HEK293 (cell line): ENCODE data around the gene NGB.

Experiments
- CTCF ChIA-PET: fragments of 350-600 bp; formaldehyde crosslinking; extraction: SDS; loops from one replicate; lab custom pipeline; 2021; ENCODE audit warnings: antibody characterized with exemption; lab: Yijun Ruan, JAX
- POLR2A ChIA-PET: fragments of 300-600 bp; formaldehyde crosslinking; extraction: SDS; loops from one replicate; lab custom pipeline; 2020; ENCODE audit warnings: antibody characterized with exemption, inconsistent platforms; lab: Yijun Ruan, JAX
- H3K27ac ChIP-seq: fragments of 200-500 bp; sonication (Bioruptor generic); 2 replicates; pipeline ENCODE4 v1.5.1; 2014; ENCODE audit warnings: low read depth, low read length, control low read depth, inconsistent platforms; ENCODE audit errors: extremely low read depth
- H3K36me3 ChIP-seq, 2 experiments: fragments of 200-500 bp in 1 of 2; sonication (Bioruptor generic) in 1 of 2; 1 replicate in 1 of 2; 2 replicates in 1 of 2; pipeline ENCODE4 v1.5.1; 2014 to 2017; ENCODE audit warnings: inconsistent platforms in 2 of 2, low read length in 2 of 2; ENCODE audit not compliant: control insufficient read depth in 2 of 2, insufficient read depth in 1 of 2
- H3K4me1 ChIP-seq: fragments of 200-500 bp; sonication (Bioruptor generic); 2 replicates; pipeline ENCODE4 v1.5.1; 2014; ENCODE audit warnings: mild to moderate bottlenecking, low read length, inconsistent platforms; ENCODE audit not compliant: control insufficient read depth, insufficient read depth
- H3K4me3 ChIP-seq: 2 replicates; pipeline ENCODE4 v1.5.1; 2011; ENCODE audit warnings: low read depth, mild to moderate bottlenecking, control low read depth, low read length, moderate library complexity
- H3K9me3 ChIP-seq: fragments of 200-500 bp; sonication (Bioruptor generic); 2 replicates; pipeline ENCODE4 v1.5.1; 2014; ENCODE audit warnings: low read depth, low read length, inconsistent platforms; ENCODE audit not compliant: control insufficient read depth, insufficient read depth
- BCL11B ChIP-seq: fragments of 450-650 bp; formaldehyde crosslinking; IDR thresholded peaks from 2 replicates; pipeline ENCODE4 v1.5.1; 2016; ENCODE audit warnings: low read depth, missing biosample characterization, missing genetic modification characterization
- EGR2 ChIP-seq: fragments of 450-650 bp; formaldehyde crosslinking; IDR thresholded peaks from 2 replicates; pipeline ENCODE4 v1.5.1; 2016; ENCODE audit warnings: low read depth, missing biosample characterization, missing genetic modification characterization
- KLF7 ChIP-seq: fragments of 450-650 bp; formaldehyde crosslinking; IDR thresholded peaks from 2 replicates; pipeline ENCODE4 v1.5.1; 2016; ENCODE audit warnings: missing biosample characterization, missing genetic modification characterization, borderline replicate concordance
- OSR2 ChIP-seq: fragments of 450-650 bp; formaldehyde crosslinking; IDR thresholded peaks from 2 replicates; pipeline ENCODE4 v1.5.1; 2016; ENCODE audit warnings: missing biosample characterization, missing genetic modification characterization
- SETDB1 ChIP-seq: IDR thresholded peaks from one replicate; pipeline ENCODE4 v1.6.1; 2017; ENCODE audit warnings: mild to moderate bottlenecking, low read length, moderate library complexity, mixed read lengths; ENCODE audit not compliant: insufficient read length
- YY2 ChIP-seq: fragments of 450-650 bp; formaldehyde crosslinking; IDR thresholded peaks from 2 replicates; pipeline ENCODE4 v1.5.1; 2016; ENCODE audit warnings: missing biosample characterization, missing genetic modification characterization
- ZBTB17 ChIP-seq: fragments of 450-650 bp; formaldehyde crosslinking; IDR thresholded peaks from 2 replicates; pipeline ENCODE4 v1.5.1; 2016; ENCODE audit warnings: missing biosample characterization, missing genetic modification characterization
- ZFP41 ChIP-seq: fragments of 450-650 bp; formaldehyde crosslinking; IDR thresholded peaks from 2 replicates; pipeline ENCODE4 v1.5.1; 2016; ENCODE audit warnings: missing biosample characterization, missing genetic modification characterization, borderline replicate concordance
- ZIC2 ChIP-seq: fragments of 450-650 bp; formaldehyde crosslinking; IDR thresholded peaks from 2 replicates; pipeline ENCODE4 v1.5.1; 2016; ENCODE audit warnings: missing biosample characterization, missing genetic modification characterization
- ZNF202 ChIP-seq: fragments of 450-650 bp; formaldehyde crosslinking; IDR thresholded peaks from 2 replicates; pipeline ENCODE4 v1.5.1; 2016; ENCODE audit warnings: missing biosample characterization, missing genetic modification characterization, borderline replicate concordance
- ZNF248 ChIP-seq: fragments of 450-650 bp; formaldehyde crosslinking; IDR thresholded peaks from 2 replicates; pipeline ENCODE4 v1.5.1; 2017; ENCODE audit warnings: missing biosample characterization, missing genetic modification characterization
- ZNF324 ChIP-seq: fragments of 450-650 bp; formaldehyde crosslinking; IDR thresholded peaks from 2 replicates; pipeline ENCODE4 v1.5.1; 2016; ENCODE audit warnings: missing biosample characterization, missing genetic modification characterization
- ZNF391 ChIP-seq: fragments of 450-650 bp; formaldehyde crosslinking; IDR thresholded peaks from 2 replicates; pipeline ENCODE4 v1.5.1; 2016; ENCODE audit warnings: low read depth, missing biosample characterization, missing genetic modification characterization, borderline replicate concordance
- ZNF561 ChIP-seq: fragments of 450-650 bp; IDR thresholded peaks from 2 replicates; pipeline ENCODE4 v1.5.1; 2018; ENCODE audit warnings: missing biosample characterization, missing genetic modification characterization, borderline replicate concordance
- ZNF664 ChIP-seq: fragments of 450-650 bp; formaldehyde crosslinking; IDR thresholded peaks from 2 replicates; pipeline ENCODE4 v1.5.1; 2016; ENCODE audit warnings: missing biosample characterization, missing genetic modification characterization
- ZNF768 ChIP-seq: fragments of 450-650 bp; formaldehyde crosslinking; IDR thresholded peaks from 2 replicates; pipeline ENCODE4 v1.5.1; 2018; ENCODE audit warnings: missing biosample characterization, mild to moderate bottlenecking, missing genetic modification characterization
- ZNF785 ChIP-seq: fragments of 450-650 bp; formaldehyde crosslinking; IDR thresholded peaks from 2 replicates; pipeline ENCODE4 v1.5.1; 2016; ENCODE audit warnings: missing biosample characterization, missing genetic modification characterization
- TF ChIP-seq, protein P1 (sequence below): fragments of 450-650 bp; formaldehyde crosslinking; IDR thresholded peaks from 2 replicates; pipeline ENCODE4 v1.5.1; 2016; ENCODE audit warnings: missing biosample characterization, missing genetic modification characterization
- TF ChIP-seq, protein P2 (sequence below): fragments of 450-650 bp; formaldehyde crosslinking; conservative IDR thresholded peaks from 2 replicates; pipeline ENCODE4 v1.5.1; 2016; ENCODE audit warnings: low read depth, missing biosample characterization, missing genetic modification characterization
- TF ChIP-seq, protein P3 (sequence below): fragments of 450-650 bp; formaldehyde crosslinking; IDR thresholded peaks from 2 replicates; pipeline ENCODE4 v1.5.1; 2017; ENCODE audit warnings: missing biosample characterization, missing genetic modification characterization
- TF ChIP-seq, protein P4 (sequence below): fragments of 450-650 bp; IDR thresholded peaks from 2 replicates; pipeline ENCODE4 v1.5.1; 2018; ENCODE audit warnings: missing biosample characterization, mild to moderate bottlenecking, missing genetic modification characterization

Gene NGB

DNA sequence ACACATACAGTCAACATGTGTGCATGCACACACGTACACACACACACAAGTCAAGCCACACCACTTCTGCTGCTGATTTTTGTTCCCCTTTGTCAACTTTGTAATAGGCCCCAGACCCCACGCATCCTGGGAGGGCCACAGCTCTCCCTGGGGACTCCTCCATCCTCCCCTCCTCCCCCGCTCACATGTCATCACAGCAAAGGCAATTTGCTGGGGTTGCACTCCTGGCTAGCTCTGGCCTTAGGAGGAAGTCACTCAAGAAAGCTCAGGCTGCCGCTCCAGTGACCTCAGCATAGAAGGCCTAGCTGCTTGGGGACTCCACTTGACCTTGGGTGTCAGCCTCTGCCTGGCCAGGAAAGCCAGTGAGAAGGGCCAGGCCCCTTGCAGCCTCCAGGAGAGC, 27.2 kb downstream of the NGB start:
- Histone ChIP-seq H3K27ac (no peak overlapping the region), H3K4me3 (no peak overlapping the region), H3K9me3 (no peaks in the 10 kb centered on the region), H3K36me3 (peaks cover 0 to 14% of the 10 kb centered on the region in 2 experiments; a peak in 1 of 3 replicates), H3K4me1 (no peaks in the 10 kb centered on the region)
- TF ChIP-seq OSR2 (tag by site-specific recombination) (no peak), ZFP41 (no peak), ZNF664 (no peak), ZNF561 (tag by site-specific recombination) (no peak), SETDB1 (no peak)
- TF ChIP-seq, protein P1, sequence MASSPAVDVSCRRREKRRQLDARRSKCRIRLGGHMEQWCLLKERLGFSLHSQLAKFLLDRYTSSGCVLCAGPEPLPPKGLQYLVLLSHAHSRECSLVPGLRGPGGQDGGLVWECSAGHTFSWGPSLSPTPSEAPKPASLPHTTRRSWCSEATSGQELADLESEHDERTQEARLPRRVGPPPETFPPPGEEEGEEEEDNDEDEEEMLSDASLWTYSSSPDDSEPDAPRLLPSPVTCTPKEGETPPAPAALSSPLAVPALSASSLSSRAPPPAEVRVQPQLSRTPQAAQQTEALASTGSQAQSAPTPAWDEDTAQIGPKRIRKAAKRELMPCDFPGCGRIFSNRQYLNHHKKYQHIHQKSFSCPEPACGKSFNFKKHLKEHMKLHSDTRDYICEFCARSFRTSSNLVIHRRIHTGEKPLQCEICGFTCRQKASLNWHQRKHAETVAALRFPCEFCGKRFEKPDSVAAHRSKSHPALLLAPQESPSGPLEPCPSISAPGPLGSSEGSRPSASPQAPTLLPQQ (tag by site-specific recombination): no peak
- ChIA-PET POLR2A (no interaction called here), CTCF (no interaction called here)

DNA sequence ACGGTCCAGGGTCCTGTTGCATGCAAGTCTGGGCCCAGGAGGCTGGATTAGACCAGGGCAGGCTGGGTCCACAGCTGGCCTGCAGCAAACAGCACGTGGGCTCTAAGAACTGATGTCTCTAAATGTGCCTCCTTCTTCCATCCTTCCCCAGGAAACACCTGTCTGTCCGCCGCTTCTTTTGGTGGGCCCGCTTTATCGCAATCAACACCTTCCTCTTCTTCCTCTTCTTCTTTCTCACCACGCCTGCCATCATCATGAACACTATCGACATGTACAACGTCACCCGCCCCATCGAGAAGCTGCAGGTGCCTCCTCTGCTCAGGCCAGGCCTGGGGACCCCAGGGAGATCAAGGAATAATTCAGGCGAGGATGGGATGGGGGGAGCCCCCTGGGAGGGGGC, 28.3 kb downstream of the NGB start:
- no peak overlapping the region for H3K4me3 ChIP-seq
- TF ChIP-seq ZNF391 (tag by site-specific recombination) (no peak), ZNF324 (tag by site-specific recombination) (no peak), YY2 (tag by site-specific recombination) (no peak), ZNF785 (no peak), BCL11B (no peak), ZBTB17 (no peak), ZNF202 (tag by site-specific recombination) (no peak), ZNF768 (tag by site-specific recombination) (no peak), ZIC2 (tag by site-specific recombination) (no peak), ZNF664 (no peak), ZNF248 (tag by site-specific recombination) (no peak), KLF7 (tag by site-specific recombination) (no peak), EGR2 (no peak)
- TF ChIP-seq, protein P2, sequence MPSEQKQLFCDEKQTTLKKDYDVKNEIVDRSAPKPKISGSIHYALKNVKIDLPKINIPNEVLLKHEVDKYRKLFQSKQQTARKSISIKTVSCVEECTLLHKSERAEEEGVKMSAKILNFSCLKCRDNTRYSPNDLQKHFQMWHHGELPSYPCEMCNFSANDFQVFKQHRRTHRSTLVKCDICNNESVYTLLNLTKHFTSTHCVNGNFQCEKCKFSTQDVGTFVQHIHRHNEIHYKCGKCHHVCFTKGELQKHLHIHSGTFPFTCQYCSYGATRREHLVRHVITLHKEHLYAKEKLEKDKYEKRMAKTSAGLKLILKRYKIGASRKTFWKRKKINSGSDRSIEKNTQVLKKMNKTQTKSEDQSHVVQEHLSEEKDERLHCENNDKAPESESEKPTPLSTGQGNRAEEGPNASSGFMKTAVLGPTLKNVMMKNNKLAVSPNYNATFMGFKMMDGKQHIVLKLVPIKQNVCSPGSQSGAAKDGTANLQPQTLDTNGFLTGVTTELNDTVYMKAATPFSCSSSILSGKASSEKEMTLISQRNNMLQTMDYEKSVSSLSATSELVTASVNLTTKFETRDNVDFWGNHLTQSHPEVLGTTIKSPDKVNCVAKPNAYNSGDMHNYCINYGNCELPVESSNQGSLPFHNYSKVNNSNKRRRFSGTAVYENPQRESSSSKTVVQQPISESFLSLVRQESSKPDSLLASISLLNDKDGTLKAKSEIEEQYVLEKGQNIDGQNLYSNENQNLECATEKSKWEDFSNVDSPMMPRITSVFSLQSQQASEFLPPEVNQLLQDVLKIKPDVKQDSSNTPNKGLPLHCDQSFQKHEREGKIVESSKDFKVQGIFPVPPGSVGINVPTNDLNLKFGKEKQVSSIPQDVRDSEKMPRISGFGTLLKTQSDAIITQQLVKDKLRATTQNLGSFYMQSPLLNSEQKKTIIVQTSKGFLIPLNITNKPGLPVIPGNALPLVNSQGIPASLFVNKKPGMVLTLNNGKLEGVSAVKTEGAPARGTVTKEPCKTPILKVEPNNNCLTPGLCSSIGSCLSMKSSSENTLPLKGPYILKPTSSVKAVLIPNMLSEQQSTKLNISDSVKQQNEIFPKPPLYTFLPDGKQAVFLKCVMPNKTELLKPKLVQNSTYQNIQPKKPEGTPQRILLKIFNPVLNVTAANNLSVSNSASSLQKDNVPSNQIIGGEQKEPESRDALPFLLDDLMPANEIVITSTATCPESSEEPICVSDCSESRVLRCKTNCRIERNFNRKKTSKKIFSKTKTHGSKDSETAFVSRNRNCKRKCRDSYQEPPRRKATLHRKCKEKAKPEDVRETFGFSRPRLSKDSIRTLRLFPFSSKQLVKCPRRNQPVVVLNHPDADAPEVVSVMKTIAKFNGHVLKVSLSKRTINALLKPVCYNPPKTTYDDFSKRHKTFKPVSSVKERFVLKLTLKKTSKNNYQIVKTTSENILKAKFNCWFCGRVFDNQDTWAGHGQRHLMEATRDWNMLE: no peak
- TF ChIP-seq, protein P3, sequence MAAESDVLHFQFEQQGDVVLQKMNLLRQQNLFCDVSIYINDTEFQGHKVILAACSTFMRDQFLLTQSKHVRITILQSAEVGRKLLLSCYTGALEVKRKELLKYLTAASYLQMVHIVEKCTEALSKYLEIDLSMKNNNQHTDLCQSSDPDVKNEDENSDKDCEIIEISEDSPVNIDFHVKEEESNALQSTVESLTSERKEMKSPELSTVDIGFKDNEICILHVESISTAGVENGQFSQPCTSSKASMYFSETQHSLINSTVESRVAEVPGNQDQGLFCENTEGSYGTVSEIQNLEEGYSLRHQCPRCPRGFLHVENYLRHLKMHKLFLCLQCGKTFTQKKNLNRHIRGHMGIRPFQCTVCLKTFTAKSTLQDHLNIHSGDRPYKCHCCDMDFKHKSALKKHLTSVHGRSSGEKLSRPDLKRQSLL (tag by site-specific recombination): no peak
- TF ChIP-seq, protein P4, sequence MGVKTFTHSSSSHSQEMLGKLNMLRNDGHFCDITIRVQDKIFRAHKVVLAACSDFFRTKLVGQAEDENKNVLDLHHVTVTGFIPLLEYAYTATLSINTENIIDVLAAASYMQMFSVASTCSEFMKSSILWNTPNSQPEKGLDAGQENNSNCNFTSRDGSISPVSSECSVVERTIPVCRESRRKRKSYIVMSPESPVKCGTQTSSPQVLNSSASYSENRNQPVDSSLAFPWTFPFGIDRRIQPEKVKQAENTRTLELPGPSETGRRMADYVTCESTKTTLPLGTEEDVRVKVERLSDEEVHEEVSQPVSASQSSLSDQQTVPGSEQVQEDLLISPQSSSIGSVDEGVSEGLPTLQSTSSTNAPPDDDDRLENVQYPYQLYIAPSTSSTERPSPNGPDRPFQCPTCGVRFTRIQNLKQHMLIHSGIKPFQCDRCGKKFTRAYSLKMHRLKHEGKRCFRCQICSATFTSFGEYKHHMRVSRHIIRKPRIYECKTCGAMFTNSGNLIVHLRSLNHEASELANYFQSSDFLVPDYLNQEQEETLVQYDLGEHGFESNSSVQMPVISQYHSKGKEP (tag by site-specific recombination): no peak
- H3K4me1 ChIP-seq: no peaks in the 10 kb centered on the region
- no peaks in the 10 kb centered on the region for H3K9me3 ChIP-seq
- POLR2A ChIA-PET: no interaction called here
- peaks cover 0 to 10% of the 10 kb centered on the region in 2 experiments; a peak in 1 of 3 replicates for H3K36me3 ChIP-seq
- no peak overlapping the region for H3K27ac ChIP-seq
- CTCF ChIA-PET: no interaction called here
